Stimulated activated CD4-positive, alpha-beta T cell treated with anti-CD3 and anti-CD28 coated beads, Interleukin-1b, Interleukin-23, amount 100 ng/mL, for 48 hours (primary cell): ENCODE results near the gene TEX29.

Source experiments
- DNase-seq: peaks from one replicate; pipeline ENCODE4 v3.0.0-alpha.2; 2020

Gene TEX29

DNA sequence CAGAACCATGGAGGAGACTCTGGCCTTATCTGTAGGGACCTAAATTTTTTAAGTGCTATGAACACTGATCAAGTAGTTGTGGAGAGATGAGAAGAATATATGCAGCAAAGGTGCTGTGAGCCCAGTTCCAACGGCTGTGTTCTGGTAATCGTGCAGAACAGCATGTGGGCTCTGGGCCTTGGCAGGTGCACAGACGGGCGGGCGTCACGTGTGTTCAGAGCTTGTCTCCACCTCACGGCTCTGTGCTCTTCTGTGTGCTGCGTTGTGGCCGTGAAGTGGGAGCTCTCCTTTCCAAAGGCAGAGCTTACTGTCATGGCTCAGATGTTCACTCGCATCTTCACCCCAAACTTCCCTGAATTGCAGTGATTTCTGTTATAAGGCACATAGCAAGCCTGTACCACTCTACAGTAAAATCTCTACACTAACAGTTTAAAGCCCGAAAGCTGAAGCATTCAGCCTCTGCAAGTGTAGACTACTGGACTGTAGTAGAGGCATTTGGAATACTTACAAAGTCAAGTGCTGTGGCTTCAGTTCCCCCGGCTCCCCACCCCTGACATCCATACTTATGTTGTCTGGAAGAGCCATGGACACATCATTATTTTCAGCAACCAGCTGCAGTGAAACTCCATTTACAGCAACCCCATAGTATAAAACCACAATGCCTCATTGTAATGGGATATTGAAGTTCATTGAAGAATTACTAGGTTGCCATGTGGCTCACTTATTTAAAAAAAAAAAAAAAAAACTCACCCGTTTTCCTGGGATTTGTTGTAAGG lies 27.5 kb upstream of the TEX29 start:
- DNase-seq: no peak

DNA sequence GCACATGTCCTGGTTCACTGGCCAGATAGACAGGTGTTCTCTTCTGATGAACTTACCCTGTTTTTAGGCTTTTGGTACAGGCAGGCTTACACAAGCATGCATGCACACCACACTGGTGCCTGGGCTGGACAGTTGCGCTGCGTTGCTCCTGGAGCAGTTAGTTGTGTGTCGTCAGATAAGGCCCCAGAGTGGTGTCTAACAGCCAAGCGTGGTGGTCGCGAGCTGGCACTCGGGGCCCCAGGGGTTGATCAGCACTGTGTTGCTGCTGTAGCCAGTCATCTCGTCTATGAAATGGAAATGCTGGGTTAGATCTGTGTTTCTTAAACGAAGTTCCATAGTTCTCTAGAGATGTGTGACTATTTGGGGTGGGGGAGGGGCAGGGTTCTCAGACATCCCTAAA lies 24.6 kb upstream of the TEX29 start:
- no peak for DNase-seq

DNA sequence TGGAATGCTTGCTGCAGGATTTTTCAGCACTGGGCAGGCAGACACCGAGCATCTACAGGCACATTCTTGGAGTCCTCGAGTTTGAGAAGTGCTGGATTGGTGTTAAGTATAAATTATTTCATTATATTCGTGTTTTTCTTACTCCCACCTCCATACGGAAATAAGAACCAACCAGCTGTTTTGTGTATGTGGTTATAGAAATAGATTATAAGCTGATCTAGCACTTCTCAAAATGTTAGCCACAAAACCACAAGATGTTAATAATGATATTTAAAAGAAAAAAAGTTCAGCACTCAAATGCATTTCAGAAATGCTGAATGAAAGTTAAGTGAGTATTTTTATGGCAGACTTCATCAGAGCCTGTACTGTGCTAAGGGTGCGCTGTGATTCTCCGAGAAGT lies 24.0 kb upstream of the TEX29 start:
- DNase-seq: no peak

DNA sequence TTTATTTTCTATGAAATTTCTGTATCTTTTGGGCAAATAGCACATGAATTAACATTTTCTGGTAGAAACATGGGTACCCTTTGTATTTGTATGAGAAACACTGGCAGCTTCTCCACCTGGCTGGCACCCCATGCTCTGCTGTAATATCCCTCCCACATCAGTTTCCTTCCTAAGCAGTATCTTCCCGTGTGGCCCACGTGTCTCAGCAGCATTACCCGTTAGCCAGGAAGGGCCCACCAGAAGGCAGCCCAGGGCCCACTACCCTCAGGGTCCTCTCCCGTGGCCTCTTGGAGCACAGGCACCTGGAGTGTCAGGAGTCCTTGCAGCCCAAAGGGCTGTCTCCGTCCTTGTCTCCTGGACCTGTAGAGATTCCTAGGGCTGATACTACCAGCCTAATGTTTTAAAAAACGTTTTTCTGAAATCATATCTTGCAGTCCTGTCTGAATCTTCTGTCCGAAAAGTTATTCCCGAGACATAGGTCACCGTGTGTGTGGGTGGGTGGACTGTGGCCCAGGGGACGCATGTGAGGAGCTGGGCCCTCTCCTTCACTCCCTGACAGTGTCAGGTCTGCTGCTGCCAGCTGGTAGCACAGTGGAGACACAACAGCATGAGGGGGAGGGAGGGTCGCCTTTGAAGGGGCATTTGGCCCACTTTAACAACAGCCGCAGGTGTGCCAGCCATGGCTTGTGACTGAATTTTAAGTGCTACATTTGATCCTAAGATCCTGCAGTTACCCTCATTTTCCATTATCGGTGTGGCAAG lies 22.0 kb upstream of the TEX29 start:
- DNase-seq: no peak

DNA sequence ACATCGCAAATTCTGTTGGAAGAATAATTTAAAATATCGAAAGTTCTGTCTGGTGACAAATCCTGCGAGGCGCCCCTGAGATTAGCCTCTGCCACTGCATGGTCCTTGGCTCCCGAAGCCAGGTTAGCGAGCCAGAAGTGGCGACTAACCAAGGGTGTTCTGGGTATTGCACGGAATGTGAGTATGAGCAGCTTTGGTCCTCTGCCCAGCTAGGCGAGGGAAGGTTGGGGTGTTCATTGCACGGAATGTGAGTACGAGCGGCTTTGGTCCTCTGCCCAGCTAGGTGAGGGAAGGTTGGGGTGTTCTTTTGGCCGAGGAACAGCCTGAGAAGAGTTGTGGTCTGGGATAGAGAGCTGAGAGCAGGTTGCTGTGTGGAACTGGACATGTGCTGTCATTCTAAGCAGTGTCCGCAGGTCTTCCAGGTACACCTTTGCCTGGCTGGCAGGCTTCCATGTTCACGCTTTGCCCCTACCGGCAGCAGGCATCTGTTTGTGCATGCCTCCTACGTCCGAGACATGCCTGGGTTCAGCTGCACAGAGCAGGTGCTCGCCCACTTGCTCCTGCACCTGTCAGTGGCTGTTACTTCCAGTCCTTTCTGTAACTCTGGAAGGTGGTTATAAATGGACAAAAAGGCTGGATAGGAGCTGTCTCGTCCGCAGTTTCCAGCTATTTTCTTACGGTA lies 18.3 kb upstream of the TEX29 start:
- DNase-seq: no peak

DNA sequence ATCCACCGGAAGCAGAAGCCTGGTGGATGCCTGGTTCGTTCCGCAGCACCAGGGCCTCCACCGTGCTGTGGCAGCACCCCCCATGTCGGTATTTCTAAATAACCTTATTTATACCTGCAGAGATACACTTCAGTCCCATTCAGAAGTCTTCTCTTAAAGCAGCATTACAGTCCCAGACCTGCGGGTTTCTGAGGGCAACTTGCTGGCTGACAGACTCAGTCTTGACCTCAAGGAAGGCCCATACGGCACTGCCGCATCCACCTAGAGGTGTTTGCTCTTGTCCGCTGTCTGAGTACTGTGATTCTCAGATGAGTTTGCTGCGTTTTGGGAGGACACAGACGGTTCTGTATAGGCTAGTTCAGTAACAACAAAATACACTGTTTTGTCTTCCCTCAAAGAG lies 16.9 kb upstream of the TEX29 start:
- DNase-seq: no peak

DNA sequence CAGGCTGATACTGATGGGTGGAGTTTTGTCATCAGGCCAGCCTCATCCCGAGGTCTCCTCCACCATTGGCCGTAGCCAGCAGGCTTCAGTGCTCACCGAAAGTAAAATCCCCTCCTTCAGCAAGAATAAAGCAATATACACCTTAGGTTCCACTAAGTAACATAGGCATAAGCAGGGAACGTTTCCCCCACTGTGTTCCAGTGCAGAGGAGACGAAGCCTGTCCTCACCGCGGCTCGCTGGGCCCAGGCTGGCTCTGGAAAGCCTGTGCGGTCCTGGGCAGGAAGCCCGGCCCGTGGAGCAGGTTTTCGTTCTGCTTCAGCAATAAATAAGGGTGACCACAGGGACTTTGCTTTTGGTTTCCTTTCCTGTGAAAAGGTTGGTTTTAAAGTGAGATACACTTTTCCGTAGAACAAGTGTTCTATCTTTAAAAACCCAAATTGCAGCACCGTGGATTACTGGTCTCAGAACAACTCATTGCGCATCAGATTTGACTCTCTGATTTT lies 16.3 kb upstream of the TEX29 start:
- no peak for DNase-seq

DNA sequence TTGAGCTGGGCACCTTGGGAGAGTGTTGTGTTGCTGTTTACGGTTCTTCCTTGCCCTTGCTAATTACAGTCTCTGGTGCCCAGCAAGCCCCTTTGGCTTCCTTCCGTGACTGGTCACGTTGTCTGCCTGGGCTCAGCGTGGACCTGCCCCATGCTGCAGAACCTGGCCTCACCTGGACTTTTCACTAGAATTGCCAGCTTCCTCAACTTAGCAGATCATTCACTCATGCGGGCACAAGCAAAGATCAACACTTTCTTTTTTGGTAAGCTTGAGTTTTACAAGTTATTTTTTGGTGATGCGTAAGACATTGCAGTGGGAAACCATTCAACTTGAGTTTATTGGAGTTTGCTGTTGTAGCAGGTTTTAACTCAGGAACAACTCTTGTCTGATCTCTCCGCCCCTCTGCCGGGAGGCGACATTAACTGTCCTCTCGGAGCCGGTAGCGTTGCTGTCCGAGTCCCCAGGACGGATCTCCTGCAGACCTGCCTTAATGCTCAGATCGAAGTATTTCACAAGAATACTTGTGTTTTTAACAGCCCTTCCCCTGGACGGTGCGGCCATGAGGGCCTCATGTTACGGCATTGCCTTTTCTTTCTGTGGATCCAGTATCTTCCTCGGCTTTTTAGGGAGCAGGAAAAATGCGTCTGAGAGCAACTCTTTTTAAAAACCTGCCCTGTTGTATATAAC lies 15.7 kb upstream of the TEX29 start:
- no peak for DNase-seq

DNA sequence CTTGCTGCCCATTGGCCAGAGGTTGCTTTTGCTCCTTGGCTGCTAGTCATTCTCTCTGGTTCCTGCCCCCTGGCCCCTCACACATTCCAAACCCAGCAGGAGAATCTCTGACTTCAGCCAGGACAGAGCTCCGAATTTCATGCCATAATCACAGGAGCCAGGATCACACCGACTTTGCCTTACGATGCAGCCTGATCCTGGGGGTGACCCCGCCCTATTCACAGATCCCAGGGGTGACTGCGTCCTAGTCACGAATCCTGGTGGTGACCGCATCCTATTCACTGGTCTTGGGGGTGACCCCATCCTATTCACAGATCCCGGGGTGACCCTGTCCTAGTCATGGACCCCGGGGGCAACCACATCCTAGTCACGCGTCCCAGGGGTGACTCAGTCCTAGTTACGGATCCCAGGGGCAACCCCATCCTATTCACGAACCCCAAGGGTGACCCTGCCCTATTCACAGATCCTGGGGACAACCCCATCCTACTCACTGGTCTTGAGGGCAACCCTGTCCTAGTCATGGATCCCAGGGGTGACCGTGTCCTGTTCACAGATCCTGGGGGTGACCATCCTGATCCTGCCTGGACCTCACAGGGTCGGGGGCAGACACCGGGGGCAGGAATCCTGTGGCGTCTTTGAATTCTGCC lies 7.4 kb upstream of the TEX29 start:
- DNase-seq: no peak

DNA sequence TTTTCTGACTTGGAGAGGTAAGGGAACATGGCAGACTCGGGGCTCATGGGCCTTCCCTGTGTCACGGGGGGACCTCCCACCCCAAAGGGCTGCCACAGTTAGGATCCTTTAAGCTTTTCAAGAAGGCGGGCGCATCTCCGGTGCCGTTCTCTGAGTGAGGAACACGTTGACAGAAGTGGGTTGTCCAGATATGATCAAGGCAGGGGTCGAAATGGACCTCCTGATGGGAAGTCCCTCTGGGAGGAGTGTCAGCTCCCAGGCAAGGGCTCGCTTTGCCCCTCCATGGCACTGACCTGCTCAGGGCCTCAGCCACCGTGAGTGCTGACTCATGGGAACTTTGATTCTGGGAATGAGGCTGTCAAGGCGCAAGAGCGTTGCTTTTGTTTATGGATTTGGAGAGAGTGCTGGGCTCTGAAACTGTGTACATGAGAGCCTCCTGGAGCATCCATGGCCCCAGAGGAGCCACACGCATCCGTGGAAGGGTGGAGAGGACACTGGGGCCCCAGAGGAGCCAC lies 6.5 kb upstream of the TEX29 start:
- DNase-seq: no peak

DNA sequence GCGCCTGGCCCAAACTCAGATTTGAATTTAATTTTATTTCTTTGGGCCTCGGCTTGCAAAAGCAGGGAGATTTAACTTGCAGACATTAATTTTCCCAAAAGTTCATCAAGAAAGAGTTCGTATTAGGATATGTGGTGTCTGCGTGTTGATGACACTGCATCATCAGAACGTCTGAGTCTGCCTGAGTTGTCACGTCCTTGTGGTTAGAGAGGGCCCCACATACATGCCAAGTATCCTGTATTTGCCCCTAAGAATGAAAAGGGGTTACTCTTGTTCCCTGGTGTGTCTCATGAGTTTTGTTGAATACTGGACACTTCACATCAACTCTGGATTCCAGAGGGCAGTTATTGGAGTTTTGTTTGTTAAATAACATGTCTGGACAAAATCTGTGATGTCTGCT lies 5.6 kb upstream of the TEX29 start:
- DNase-seq: no peak

DNA sequence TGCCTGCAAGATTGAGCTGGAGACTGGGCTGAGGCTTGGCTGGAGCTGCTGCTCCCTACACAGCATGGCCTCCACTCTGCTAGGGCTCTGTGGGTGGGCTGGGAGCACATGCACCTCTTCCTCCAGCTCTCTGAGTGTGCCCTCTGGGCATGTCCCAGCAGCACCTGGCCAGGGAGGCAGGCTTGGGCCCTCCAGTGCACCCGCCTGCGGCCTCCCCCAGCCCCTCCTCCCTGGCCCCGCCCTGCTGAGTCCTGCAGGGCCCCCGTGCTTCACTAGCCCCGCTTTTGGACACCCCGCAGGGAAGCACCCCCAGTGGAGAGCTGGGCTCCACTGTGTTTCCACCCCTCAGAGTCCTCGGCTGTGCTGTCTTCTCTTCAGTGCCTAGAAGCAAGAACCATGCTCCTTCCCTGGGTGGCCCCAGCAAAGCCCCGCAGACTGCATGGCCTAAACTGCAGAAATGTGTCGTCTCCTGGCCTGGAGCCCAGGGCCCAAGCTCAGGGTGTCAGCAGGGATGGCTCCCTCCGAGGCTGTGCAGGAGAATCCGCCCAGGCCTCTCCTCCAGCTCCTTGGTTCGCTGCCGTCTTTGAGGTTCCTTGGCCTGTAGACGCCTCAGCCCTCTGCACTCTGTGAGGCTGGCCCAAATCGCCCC lies 5.0 kb upstream of the TEX29 start:
- no peak for DNase-seq

DNA sequence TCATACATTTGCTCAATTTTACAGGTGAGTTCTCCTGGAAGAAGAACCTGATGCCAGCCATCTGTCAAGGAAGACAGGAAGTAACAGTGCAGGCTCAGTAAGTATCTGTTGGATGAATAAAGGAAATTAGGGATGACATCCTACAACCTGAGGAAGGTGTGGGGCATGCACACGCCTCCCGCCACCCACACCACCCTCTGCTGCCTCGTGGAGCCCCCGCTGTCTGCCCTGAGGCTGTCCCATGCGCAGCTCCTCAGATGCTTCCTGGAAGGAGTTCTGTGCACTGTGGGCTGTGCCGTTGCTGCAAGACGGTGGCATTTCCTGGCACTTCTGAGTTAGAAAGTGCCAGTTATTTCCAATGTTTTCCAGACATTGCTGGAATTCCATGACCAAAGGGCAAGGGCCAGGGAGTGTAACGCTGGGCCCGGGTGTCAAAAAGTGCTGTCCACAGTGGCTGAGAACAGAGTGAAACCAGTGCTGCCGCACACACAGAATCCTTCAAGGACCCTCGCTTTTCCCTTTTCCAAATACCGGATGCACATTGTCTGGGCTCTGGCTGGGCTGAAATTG lies 4.2 kb upstream of the TEX29 start:
- DNase-seq: no peak

DNA sequence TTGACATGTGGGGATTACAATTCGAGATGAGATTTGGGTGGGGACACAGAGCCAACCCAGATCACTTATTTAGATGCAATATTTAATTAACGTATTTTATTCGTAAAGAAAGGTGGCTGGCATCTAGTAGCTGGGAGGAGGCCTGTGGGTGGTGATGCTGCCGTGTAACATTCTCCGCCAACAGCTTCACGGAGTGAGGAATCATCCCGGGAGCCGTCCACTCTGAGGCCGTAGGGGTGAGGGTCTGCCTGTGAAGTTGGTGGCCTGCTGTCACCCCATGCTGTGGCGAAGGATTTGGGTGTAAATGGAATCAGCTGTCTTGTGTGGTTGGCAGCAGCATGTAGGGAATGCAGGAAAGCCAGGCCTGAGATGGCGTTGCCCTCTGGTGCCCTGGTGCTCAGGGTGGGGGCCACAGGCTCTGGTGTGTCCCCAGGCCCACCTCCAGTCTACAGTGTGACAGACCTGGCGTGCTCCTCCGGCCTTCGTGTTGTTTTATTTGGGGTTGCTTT lies 3.3 kb upstream of the TEX29 start:
- DNase-seq: no peak

DNA sequence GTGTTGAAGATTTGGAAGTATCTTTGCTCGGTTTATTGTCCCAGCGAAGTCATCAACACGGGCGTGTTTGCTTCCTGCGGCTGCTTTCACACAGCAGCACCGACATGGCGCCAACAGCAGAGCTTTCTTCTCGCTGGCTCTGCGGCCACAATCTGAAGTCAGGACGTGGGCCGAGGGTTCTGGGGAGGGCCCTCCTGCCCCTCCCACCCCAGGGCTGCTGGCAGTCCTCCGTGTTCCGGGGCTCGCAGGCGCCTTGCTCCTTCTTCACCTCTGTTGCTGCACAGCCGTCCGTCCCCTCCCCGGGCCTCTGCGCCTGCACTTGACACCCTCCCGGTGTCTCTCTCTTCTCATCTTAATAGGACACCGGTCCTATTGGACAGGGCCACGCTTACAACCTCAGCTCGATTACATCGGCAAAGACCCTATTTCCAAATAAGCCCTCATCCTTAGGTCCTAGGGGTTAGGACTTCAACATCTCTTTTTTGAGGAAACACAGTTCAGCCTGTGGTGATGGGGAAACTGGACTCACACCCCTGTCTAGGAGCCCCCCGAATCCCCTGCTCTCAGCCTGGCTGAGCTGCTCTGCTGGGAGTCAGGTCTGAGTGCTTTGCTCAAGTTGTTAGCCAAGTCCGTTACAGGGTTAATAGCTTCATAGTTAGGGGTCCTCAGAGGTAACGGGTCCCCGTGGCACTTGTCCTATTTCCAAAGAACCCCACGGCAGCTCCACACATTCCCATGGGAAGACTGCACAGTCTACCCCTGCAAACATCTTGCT lies 2.7 kb upstream of the TEX29 start:
- DNase-seq: no peak

DNA sequence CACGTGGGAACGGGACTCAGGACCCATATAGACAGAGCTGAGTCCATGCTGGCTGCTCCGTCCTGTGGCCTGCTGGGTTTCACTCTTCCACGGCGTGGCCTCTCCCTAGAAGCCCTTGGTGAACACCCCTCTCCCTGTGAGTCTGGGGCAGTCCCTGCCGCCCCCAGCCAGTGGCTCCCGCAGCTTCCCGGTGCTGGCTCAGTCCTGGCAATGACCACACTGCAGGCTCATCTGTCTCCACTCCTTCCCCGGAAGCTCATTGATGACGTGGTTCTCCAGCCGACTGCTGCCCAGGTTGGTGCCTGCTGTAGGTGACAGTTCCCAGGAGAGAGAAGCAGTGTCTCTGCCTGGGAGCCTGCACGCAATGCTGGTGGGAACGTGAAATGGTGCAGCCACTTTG lies 2.1 kb upstream of the TEX29 start:
- DNase-seq: no peak

DNA sequence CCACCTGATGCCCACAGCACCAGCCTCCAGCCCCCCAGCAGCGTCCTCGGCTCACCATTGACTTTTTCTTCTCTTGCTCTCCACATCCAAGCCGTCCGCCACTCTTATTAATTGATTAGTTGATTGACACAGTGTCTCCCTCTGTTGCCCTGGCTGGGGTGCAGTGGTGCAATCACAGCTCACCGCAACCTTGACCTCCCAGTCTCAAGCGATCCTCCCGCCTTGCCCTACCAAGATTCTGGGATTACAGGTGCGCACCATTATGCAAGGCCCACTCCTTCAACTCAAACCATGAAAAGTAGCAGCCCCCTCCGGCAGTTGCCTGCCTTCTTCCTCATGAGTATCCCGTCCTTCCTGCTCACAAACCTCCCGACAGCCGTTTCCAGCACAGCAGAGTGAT lies 921 bp upstream of the TEX29 start:
- DNase-seq: no peak

DNA sequence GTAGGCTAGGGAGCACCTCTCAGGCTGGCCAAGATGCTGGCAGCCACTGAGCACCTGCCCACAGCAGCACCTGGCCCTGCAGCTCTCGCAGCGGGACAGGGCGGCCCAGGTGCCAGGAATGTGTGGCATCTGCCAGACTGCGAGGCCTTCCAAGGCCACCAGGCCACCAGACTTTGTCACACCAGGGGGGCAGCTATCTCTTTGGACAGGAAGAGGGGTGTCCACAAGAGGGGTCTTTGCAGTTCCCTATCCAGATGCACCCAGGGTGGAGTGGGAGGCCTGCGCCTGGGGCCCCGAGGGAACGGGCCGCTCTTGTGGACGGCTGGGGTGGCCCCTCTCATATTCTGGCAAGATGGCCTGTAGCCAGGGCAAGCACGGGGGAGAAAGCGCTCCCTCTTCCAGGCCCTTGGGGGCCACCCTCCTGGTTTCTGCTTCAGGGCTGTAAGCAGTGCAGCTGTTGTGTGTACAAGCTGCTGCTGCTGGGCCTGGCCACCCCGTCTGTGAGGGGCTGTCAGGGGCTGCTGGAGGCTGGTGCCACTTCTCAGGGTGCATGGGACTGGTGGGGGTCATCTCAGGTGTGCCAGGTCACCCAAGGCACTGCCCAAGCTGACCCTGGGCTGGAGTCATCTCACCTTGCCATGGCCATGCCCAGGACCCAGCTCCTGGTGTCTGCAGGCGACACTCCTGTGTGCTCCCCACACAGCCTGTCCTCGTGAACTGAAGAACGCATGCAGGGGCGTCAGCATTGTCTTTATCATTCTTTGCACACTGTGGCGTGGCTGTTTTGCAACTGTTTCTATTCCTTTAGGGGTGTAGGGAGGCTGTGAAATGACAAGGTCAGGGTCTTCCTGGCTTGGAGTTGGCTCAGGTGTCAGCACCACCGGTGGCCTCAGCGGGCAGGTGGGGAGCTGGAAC lies 1.8 kb downstream of the TEX29 start:
- no peak for DNase-seq

DNA sequence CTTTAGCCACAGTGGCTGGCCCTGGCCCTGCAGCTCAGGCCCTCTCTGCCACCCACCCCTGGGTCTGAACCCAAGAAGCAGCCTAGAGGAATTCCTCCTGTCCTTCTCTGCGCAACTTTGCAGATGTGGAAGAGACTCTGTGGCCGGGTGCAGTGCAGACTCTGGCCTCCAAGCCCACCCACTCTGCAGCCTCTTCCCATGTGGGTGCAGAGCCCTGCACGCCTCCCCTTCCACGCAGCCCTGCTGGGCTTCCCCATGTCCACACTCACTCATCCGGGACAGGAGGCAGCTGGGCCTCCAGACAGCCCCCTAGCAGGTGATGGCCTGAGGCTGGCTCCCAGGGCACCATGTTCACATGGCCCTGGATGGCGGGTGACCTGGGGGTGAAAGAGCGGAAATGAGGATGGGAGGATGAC lies 2.5 kb downstream of the TEX29 start:
- no peak for DNase-seq
